Activated B cell treated with CpG ODN at 0.5 μM for 24 hours (primary cell): ENCODE results near the gene AFF3. TPM values are rescaled to one million over a fixed set of nuclear protein-coding genes. Genes with fewer than 3 reads are reported as not detected.

Source experiments
- ATAC-seq: fragments of 200-7000 bp; cut with Tn5 transposase; one replicate; pipeline ENCODE4 v1.10.0; 2021; ENCODE audit warnings: low read depth, mild to moderate bottlenecking, moderate library complexity
- CTCF ChIA-PET: fragments of 350-600 bp; sonication (Branson Sonifier 250); formaldehyde crosslinking; loops from one replicate; lab custom pipeline; 2021; ENCODE audit warnings: antibody characterized with exemption; lab: Charles Lee
- POLR2A ChIA-PET: fragments of 350-600 bp; sonication (Branson Sonifier 250); formaldehyde crosslinking; loops from one replicate; lab custom pipeline; 2021; ENCODE audit warnings: antibody characterized with exemption; lab: Charles Lee
- DNase-seq: peaks from one replicate; pipeline ENCODE4 v3.0.0; 2022
- H3K27ac Mint-ChIP-seq: one replicate; pipeline ENCODE4 v1.8.0; 2020; ENCODE audit warnings: mixed read lengths
- H3K27me3 Mint-ChIP-seq: one replicate; pipeline ENCODE4 v1.8.0; 2021; ENCODE audit warnings: mixed read lengths
- H3K36me3 Mint-ChIP-seq: one replicate; pipeline ENCODE4 v1.8.0; 2021; ENCODE audit warnings: low read depth, mixed read lengths
- H3K4me1 Mint-ChIP-seq: one replicate; pipeline ENCODE4 v1.8.0; 2021; ENCODE audit warnings: mixed read lengths
- H3K4me3 Mint-ChIP-seq: one replicate; pipeline ENCODE4 v1.8.0; 2020; ENCODE audit warnings: mild to moderate bottlenecking, mixed read lengths
- H3K9me3 Mint-ChIP-seq: one replicate; pipeline ENCODE4 v1.8.0; 2020; ENCODE audit warnings: mixed read lengths
- intact Hi-C: fragments of 100-400 bp; cut with micrococcal nuclease; formaldehyde crosslinking; loops from one replicate; pipeline ENCODE4 v1.15.1; 2024
- total RNA-seq: library from RNA; stranded (reverse); gene quantifications from 2 replicates; pipeline ENCODE4 v1.2.3, GENCODE V29; 2022
- TF ChIP-seq, protein P1 (sequence below): fragments of 200-600 bp; IDR thresholded peaks from one replicate; pipeline ENCODE4 v1.8.0; 2022; ENCODE audit warnings: antibody characterized with exemption, mild to moderate bottlenecking

The AFF3 gene
- total RNA-seq, 1 donor from 2014 or later: 271 TPM

DNA sequence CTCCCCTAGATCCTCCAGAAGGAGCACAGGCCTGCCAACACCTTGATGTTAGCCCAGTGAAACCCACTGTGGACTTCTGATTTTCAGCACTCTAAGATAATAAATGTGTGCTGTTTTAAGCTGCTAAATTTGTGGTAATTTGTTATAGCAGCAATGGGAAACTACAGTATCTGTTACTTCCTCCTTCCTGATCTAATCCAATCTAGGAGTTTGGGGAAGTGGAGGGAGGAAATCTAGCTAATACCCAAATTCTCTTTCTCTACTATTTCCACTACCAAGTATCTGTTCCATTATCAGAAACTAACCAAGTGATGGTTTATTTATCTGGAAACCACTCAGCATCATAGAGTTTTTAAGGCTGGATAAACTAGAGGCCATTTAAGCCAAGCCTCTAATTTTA lies 64.9 kb downstream of the AFF3 start:
- no peaks in the 10 kb centered on the region for H3K9me3 Mint-ChIP-seq
- H3K27me3 Mint-ChIP-seq: no peaks in the 10 kb centered on the region
- intact Hi-C loops: no loop called here
- H3K27ac Mint-ChIP-seq: peak overlapping the region; percentile 18
- POLR2A ChIA-PET: no interaction called here
- H3K4me3 Mint-ChIP-seq: no peak overlapping the region
- CTCF ChIA-PET: no interaction called here
- H3K36me3 Mint-ChIP-seq: peaks cover 70% of the 10 kb centered on the region
- no peak for DNase-seq
- TF ChIP-seq, protein P1, sequence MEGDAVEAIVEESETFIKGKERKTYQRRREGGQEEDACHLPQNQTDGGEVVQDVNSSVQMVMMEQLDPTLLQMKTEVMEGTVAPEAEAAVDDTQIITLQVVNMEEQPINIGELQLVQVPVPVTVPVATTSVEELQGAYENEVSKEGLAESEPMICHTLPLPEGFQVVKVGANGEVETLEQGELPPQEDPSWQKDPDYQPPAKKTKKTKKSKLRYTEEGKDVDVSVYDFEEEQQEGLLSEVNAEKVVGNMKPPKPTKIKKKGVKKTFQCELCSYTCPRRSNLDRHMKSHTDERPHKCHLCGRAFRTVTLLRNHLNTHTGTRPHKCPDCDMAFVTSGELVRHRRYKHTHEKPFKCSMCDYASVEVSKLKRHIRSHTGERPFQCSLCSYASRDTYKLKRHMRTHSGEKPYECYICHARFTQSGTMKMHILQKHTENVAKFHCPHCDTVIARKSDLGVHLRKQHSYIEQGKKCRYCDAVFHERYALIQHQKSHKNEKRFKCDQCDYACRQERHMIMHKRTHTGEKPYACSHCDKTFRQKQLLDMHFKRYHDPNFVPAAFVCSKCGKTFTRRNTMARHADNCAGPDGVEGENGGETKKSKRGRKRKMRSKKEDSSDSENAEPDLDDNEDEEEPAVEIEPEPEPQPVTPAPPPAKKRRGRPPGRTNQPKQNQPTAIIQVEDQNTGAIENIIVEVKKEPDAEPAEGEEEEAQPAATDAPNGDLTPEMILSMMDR: no peak
- ATAC-seq: no peak
- peaks cover 37% of the 10 kb centered on the region for H3K4me1 Mint-ChIP-seq

DNA sequence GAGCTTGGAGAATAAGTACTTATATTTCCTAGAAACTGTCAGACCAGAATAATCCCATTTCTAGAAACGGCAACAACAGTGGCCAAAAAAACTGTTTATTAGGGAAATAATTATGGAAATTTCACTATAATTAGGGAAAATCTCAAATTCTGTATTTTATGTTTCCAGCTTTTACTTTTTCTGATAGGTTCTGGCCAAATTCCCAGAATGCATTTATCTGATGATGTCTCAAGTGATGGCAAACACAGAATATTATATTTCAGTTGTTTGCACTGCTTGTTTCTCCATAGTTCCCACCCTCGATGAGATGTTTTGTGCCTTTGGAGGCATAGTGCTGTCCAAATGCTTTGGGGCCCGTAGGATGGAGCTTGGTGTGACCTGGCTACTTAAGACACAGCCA lies 66.9 kb downstream of the AFF3 start:
- CTCF ChIA-PET: no interaction called here
- Mint-ChIP-seq H3K4me3 (no peak overlapping the region), H3K9me3 (no peaks in the 10 kb centered on the region), H3K36me3 (peaks cover 75% of the 10 kb centered on the region), H3K27ac (no peak overlapping the region), H3K4me1 (peaks cover 49% of the 10 kb centered on the region), H3K27me3 (no peaks in the 10 kb centered on the region)
- ATAC-seq (no peak), DNase-seq (no peak)
- POLR2A ChIA-PET: no interaction called here
- intact Hi-C loops: no loop called here
- TF ChIP-seq, protein P1: no peak

DNA sequence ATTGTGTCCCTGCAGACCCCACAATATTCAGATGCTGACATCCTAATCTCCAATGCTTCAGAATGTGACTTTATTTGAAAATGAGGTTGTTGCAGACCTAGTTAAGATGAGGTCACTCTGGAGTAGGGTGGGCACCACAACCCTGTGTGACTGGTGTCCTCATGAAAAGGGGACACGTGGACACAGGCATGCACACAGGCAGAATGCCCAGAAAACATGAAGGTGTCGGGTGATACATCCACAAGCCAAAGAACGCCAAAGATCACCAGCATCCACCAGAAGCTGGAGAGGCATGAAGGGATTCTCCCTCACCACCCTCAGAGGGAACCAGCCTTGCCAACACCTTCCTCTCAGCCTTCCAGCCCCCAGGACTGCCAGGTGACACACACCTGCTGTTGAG lies 69.3 kb downstream of the AFF3 start:
- Mint-ChIP-seq H3K4me3 (no peak overlapping the region), H3K9me3 (no peaks in the 10 kb centered on the region), H3K36me3 (peaks cover 79% of the 10 kb centered on the region), H3K4me1 (peaks cover 62% of the 10 kb centered on the region), H3K27me3 (no peaks in the 10 kb centered on the region), H3K27ac (no peak overlapping the region)
- TF ChIP-seq, protein P1: no peak
- CTCF ChIA-PET: no interaction called here
- intact Hi-C loops: no loop called here
- POLR2A ChIA-PET: no interaction called here
- ATAC-seq: no peak
- DNase-seq: no peak

DNA sequence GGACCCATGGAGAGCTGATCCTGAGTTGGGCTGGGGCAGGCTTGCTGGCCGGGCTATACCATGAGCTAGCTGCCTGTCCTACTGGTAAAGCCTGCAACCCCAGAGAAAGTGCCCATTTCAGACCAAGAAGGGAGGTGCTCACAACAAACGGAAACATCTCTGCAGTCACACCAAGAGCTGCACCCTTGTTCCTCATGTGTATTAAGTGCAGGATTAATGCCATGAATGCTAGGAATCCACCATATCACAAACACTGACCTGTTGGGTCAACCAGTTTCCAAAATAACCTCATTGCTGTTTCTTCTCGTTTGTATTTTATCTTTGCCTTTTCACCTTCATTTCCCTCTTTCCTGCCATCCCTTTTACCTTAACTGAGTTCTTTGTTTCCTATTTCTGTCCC lies 69.9 kb downstream of the AFF3 start:
- H3K4me3 Mint-ChIP-seq: no peak overlapping the region

DNA sequence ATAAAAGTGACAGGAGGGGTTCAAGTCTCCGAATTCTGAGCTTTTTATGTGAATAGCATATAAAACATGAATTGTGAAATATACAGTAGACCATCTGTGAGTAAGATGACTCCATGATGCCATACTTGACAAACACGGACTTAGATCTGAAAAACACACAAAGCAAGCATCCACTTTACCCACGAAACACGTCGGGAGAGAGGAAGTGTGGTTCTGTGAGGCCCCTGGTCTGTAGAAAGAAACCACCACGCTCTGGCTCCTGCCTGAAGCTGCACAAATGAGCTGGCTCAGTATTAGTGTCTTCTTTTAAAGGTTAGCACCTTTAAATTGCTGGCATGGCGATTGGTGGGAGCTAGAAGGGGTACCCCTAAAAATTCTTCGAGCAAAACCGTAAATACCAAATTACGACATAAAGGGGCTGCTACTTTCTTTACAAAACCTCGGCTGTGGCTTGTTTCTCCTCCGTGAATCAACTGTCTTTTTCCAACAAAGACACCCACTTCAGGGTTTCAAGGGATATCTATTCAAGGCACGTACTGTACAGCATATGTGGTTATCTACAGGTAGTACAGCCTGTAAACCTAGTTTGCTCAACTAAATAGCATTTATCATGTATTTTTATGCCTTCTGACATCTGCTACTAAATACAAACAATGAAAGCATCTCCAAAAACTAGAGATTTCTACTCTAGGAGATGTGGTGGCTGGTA lies 70.9 kb downstream of the AFF3 start:
- intact Hi-C loops: no loop called here
- Mint-ChIP-seq H3K27me3 (no peaks in the 10 kb centered on the region), H3K9me3 (no peaks in the 10 kb centered on the region), H3K4me3 (no peak overlapping the region), H3K36me3 (peaks cover 84% of the 10 kb centered on the region), H3K27ac (peak overlapping the region; percentile 60), H3K4me1 (peaks cover 67% of the 10 kb centered on the region)
- TF ChIP-seq, protein P1: no peak
- ATAC-seq (no peak), DNase-seq (no peak)
- CTCF ChIA-PET: no interaction called here
- POLR2A ChIA-PET: no interaction called here

More for the DNA sequence above, 69.9 kb downstream of the AFF3 start:
- no peaks in the 10 kb centered on the region for H3K27me3 Mint-ChIP-seq
- H3K36me3 Mint-ChIP-seq: peaks cover 81% of the 10 kb centered on the region
- no peak for DNase-seq
- H3K27ac Mint-ChIP-seq: no peak overlapping the region
- TF ChIP-seq, protein P1: no peak
- ChIA-PET CTCF (no interaction called here), POLR2A (no interaction called here)
- intact Hi-C loops: no loop called here
- no peaks in the 10 kb centered on the region for H3K9me3 Mint-ChIP-seq
- ATAC-seq: no peak
- H3K4me1 Mint-ChIP-seq: peaks cover 62% of the 10 kb centered on the region
